HEK293 (cell line): Measurements from ENCODE around the gene DNHD1.

Experiments
- YY1 ChIP-seq: fragments of 450-650 bp; formaldehyde crosslinking; IDR thresholded peaks from 2 replicates; pipeline ENCODE4 v1.5.1; 2018; ENCODE audit warnings: missing biosample characterization, missing genetic modification characterization
- ZBTB7A ChIP-seq: fragments of 450-650 bp; formaldehyde crosslinking; IDR thresholded peaks from 2 replicates; pipeline ENCODE4 v1.5.1; 2016; ENCODE audit warnings: low read depth, missing biosample characterization, missing genetic modification characterization
- ZNF121 ChIP-seq: fragments of 450-650 bp; formaldehyde crosslinking; IDR thresholded peaks from 2 replicates; pipeline ENCODE4 v1.5.1; 2016; ENCODE audit warnings: missing biosample characterization, missing genetic modification characterization
- ZNF146 ChIP-seq: fragments of 450-650 bp; formaldehyde crosslinking; IDR thresholded peaks from 2 replicates; pipeline ENCODE4 v1.5.1; 2016; ENCODE audit warnings: missing biosample characterization, missing genetic modification characterization
- ZNF266 ChIP-seq: fragments of 450-650 bp; formaldehyde crosslinking; IDR thresholded peaks from 2 replicates; pipeline ENCODE4 v1.5.1; 2016; ENCODE audit warnings: missing biosample characterization, missing genetic modification characterization, low read depth
- ZNF558 ChIP-seq: fragments of 450-650 bp; formaldehyde crosslinking; IDR thresholded peaks from 2 replicates; pipeline ENCODE4 v1.5.1; 2016; ENCODE audit warnings: missing biosample characterization, missing genetic modification characterization
- ZNF791 ChIP-seq: fragments of 450-650 bp; formaldehyde crosslinking; IDR thresholded peaks from 2 replicates; pipeline ENCODE4 v1.5.1; 2016; ENCODE audit warnings: missing biosample characterization, missing genetic modification characterization
- ZNF830 ChIP-seq: fragments of 450-650 bp; IDR thresholded peaks from 2 replicates; pipeline ENCODE4 v1.5.0; 2018; ENCODE audit warnings: missing biosample characterization, missing genetic modification characterization, low read depth, mild to moderate bottlenecking, moderate library complexity
- ZSCAN16 ChIP-seq: fragments of 450-650 bp; formaldehyde crosslinking; IDR thresholded peaks from 2 replicates; pipeline ENCODE4 v1.5.1; 2016; ENCODE audit warnings: missing biosample characterization, missing genetic modification characterization
- ZXDB ChIP-seq: fragments of 450-650 bp; formaldehyde crosslinking; IDR thresholded peaks from 2 replicates; pipeline ENCODE4 v1.5.1; 2016; ENCODE audit warnings: missing biosample characterization, missing genetic modification characterization
- TF ChIP-seq, protein P1 (sequence below): fragments of 450-650 bp; formaldehyde crosslinking; IDR thresholded peaks from 2 replicates; pipeline ENCODE4 v1.5.1; 2016; ENCODE audit warnings: missing biosample characterization, missing genetic modification characterization
- TF ChIP-seq, protein P2 (sequence below): fragments of 450-650 bp; formaldehyde crosslinking; IDR thresholded peaks from 2 replicates; pipeline ENCODE4 v1.5.1; 2016; ENCODE audit warnings: missing biosample characterization, missing genetic modification characterization

DNA sequence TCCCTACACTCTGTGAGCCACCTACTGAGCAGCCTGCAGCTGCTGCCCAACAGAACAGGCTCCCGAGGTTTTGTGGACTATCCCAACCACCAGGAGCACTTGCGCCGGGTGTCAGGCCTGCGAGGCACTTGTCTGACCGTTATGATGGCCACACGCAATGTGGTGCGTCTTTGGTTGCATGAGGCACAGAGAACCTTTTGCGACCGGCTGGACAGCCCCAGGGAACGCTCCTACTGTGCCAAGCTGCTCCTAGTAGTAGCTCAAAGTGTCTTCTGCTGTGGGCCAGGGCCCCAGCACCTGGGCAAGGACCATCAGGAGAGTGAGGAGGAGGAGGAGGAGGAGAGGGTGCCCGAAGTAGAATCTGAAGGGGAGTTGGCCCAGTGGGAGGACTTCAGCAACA, 60.0 kb downstream of the DNHD1 start:
- TF ChIP-seq ZNF266 (no peak), ZNF791 (tag by site-specific recombination) (no peak), ZNF558 (no peak), ZXDB (tag by site-specific recombination) (no peak), ZBTB7A (tag by site-specific recombination) (no peak), ZNF121 (no peak), ZNF146 (tag by site-specific recombination) (no peak), ZNF830 (tag by site-specific recombination) (no peak), YY1 (tag by site-specific recombination) (no peak), ZSCAN16 (tag by site-specific recombination) (no peak)
- TF ChIP-seq, protein P1, sequence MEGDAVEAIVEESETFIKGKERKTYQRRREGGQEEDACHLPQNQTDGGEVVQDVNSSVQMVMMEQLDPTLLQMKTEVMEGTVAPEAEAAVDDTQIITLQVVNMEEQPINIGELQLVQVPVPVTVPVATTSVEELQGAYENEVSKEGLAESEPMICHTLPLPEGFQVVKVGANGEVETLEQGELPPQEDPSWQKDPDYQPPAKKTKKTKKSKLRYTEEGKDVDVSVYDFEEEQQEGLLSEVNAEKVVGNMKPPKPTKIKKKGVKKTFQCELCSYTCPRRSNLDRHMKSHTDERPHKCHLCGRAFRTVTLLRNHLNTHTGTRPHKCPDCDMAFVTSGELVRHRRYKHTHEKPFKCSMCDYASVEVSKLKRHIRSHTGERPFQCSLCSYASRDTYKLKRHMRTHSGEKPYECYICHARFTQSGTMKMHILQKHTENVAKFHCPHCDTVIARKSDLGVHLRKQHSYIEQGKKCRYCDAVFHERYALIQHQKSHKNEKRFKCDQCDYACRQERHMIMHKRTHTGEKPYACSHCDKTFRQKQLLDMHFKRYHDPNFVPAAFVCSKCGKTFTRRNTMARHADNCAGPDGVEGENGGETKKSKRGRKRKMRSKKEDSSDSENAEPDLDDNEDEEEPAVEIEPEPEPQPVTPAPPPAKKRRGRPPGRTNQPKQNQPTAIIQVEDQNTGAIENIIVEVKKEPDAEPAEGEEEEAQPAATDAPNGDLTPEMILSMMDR (tag by site-specific recombination): no peak
- TF ChIP-seq, protein P2, sequence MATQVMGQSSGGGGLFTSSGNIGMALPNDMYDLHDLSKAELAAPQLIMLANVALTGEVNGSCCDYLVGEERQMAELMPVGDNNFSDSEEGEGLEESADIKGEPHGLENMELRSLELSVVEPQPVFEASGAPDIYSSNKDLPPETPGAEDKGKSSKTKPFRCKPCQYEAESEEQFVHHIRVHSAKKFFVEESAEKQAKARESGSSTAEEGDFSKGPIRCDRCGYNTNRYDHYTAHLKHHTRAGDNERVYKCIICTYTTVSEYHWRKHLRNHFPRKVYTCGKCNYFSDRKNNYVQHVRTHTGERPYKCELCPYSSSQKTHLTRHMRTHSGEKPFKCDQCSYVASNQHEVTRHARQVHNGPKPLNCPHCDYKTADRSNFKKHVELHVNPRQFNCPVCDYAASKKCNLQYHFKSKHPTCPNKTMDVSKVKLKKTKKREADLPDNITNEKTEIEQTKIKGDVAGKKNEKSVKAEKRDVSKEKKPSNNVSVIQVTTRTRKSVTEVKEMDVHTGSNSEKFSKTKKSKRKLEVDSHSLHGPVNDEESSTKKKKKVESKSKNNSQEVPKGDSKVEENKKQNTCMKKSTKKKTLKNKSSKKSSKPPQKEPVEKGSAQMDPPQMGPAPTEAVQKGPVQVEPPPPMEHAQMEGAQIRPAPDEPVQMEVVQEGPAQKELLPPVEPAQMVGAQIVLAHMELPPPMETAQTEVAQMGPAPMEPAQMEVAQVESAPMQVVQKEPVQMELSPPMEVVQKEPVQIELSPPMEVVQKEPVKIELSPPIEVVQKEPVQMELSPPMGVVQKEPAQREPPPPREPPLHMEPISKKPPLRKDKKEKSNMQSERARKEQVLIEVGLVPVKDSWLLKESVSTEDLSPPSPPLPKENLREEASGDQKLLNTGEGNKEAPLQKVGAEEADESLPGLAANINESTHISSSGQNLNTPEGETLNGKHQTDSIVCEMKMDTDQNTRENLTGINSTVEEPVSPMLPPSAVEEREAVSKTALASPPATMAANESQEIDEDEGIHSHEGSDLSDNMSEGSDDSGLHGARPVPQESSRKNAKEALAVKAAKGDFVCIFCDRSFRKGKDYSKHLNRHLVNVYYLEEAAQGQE (tag by site-specific recombination): no peak
